SK-N-SH (cell line): ENCODE measurements around the gene ATP2B2.

Experiments
- CTCF ChIP-seq: fragments of 200-600 bp; sonication (generic); IDR thresholded peaks from 2 replicates; pipeline ENCODE4 v1.6.1; 2017; ENCODE audit warnings: antibody characterized with exemption, mild to moderate bottlenecking, moderate library complexity
- IRF3 ChIP-seq: fragments of 150-350 bp; IDR thresholded peaks from 2 replicates; pipeline ENCODE4 v1.6.1; 2016; ENCODE audit warnings: mild to moderate bottlenecking, low read depth, low read length
- MAX ChIP-seq: IDR thresholded peaks from 2 replicates; pipeline ENCODE4 v1.4.0; 2012; ENCODE audit warnings: low read depth
- NRF1 ChIP-seq: IDR thresholded peaks from 2 replicates; pipeline ENCODE4 v1.6.1; 2012; ENCODE audit warnings: low read depth, mild to moderate bottlenecking, low read length
- POLR2AphosphoS5 ChIP-seq: IDR thresholded peaks from 2 replicates; pipeline ENCODE4 v1.6.1; 2012; ENCODE audit warnings: low read depth, low read length
- REST ChIP-seq: IDR thresholded peaks from 2 replicates; pipeline ENCODE4 v1.6.1; 2012; ENCODE audit warnings: mild to moderate bottlenecking, low read depth, low read length, moderate library complexity
- RFX5 ChIP-seq: IDR thresholded peaks from 2 replicates; pipeline ENCODE4 v1.6.1; 2012; ENCODE audit warnings: mild to moderate bottlenecking, improper control_type of control experiment, low read length
- SIN3A ChIP-seq: IDR thresholded peaks from 2 replicates; pipeline ENCODE4 v1.6.1; 2012; ENCODE audit warnings: low read depth, mild to moderate bottlenecking, low read length, moderate library complexity, borderline replicate concordance

GRCh38 chr3:10285272-10286132 lies 219.9 kb downstream of the ATP2B2 start:
- TF ChIP-seq CTCF (no peak), REST (no peak), NRF1 (no peak), SIN3A (no peak), RFX5 (no peak), IRF3 (no peak), MAX (no peak), POLR2AphosphoS5 (no peak)
